ENCODE measurements around the gene HSFY2.
"Not testable (repeated sequence)": the region's sequence is repeated elsewhere in the genome, so short reads cannot be mapped to it uniquely, and the experiment has no call there.

The HSFY2 gene

GRCh38 chrY:18773635-18774034, at the start of gene HSFY2:
TSS of gene HSFY2 (minus strand) at chrY:18773735. CDS start at chrY:18773618, 117 bp downstream.
- not testable (repeated sequence) for DNase-seq (ENCODE audit: low spot score)

GRCh38 chrY:18815751-18816150, 42.2 kb upstream of the HSFY2 start:
- not testable (repeated sequence) for DNase-seq (ENCODE audit: low spot score)

- DNase-seq (ENCODE audit: low spot score): not testable (repeated sequence)
Observed at GRCh38 chrY:18788757-18789406, 15.3 kb upstream of the HSFY2 start.

DNA sequence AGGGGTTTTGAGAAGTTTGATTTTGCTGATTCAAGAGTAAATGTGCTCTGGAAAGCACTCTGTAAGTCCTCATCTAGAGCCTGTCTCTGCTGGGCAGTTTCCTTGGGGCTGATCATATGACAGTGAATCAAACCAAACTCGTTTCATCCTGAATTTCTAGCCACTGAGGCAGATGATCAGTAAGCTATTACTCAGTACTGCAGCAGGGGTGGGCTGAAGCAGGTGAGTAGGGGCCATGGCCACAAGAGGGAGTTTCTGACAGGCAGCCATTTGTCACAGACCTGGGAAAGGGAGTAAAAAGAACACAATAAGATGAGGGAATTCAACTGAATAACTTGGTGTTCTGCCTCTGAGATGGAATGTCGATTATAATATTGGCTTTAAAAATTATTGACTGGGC, 19.5 kb downstream of the HSFY2 start:
- not testable (repeated sequence) for DNase-seq (ENCODE audit: low spot score)

GRCh38 chrY:18753133-18753815, 20.3 kb downstream of the HSFY2 start:
- not testable (repeated sequence) for DNase-seq (ENCODE audit: low spot score)

GRCh38 chrY:18723714-18724113, 49.8 kb downstream of the HSFY2 start:
- DNase-seq (ENCODE audit: low spot score): not testable (repeated sequence)
